IMR-90 (cell line): ENCODE results near the gene STK10.

ENCODE experiments used
- BHLHE40 ChIP-seq: fragments of 150-350 bp; IDR thresholded peaks from 2 replicates; pipeline ENCODE4 v1.6.1; 2016; ENCODE audit warnings: mild to moderate bottlenecking, low read depth, low read length
- CEBPB ChIP-seq: IDR thresholded peaks from 2 replicates; pipeline ENCODE4 v1.6.1; 2012; ENCODE audit warnings: low read depth, low read length, improper control_type of control experiment
- MAFK ChIP-seq: IDR thresholded peaks from 2 replicates; pipeline ENCODE4 v1.6.1; 2012; ENCODE audit warnings: low read depth, low read length, improper control_type of control experiment
- MXI1 ChIP-seq: IDR thresholded peaks from 2 replicates; pipeline ENCODE4 v1.6.1; 2012; ENCODE audit warnings: low read depth, mild to moderate bottlenecking, low read length, moderate library complexity, borderline replicate concordance
- POLR2A ChIP-seq: IDR thresholded peaks from 2 replicates; pipeline ENCODE4 v1.6.1; 2012; ENCODE audit warnings: mild to moderate bottlenecking, low read depth, low read length
- RAD21 ChIP-seq: IDR thresholded peaks from 2 replicates; pipeline ENCODE4 v1.6.1; 2012; ENCODE audit warnings: low read length, improper control_type of control experiment
- RCOR1 ChIP-seq: IDR thresholded peaks from 2 replicates; pipeline ENCODE4 v1.6.1; 2012; ENCODE audit warnings: mild to moderate bottlenecking, low read length, improper control_type of control experiment; ENCODE audit not compliant: insufficient replicate concordance
- RFX5 ChIP-seq: IDR thresholded peaks from 2 replicates; pipeline ENCODE4 v1.8.0; 2012; ENCODE audit warnings: low read depth, mild to moderate bottlenecking, low read length, moderate library complexity
- SMC3 ChIP-seq: fragments of 150-350 bp; IDR thresholded peaks from 2 replicates; pipeline ENCODE4 v1.6.1; 2016; ENCODE audit warnings: low read depth, mild to moderate bottlenecking, antibody characterized with exemption, low read length, moderate library complexity
- TF ChIP-seq, protein P1 (sequence below): fragments of 150-350 bp; IDR thresholded peaks from 2 replicates; pipeline ENCODE4 v1.6.1; 2017; ENCODE audit warnings: mild to moderate bottlenecking, antibody characterized with exemption, low read length, low read depth
- TF ChIP-seq, protein P2 (sequence below): conservative IDR thresholded peaks from 2 replicates; pipeline ENCODE4 v1.5.1; 2012; ENCODE audit warnings: mild to moderate bottlenecking, low read depth, low read length, improper control_type of control experiment
- TF ChIP-seq, protein P3 (sequence below): fragments of 150-350 bp; IDR thresholded peaks from 2 replicates; pipeline ENCODE4 v1.6.1; 2016; ENCODE audit warnings: low read depth, mild to moderate bottlenecking, low read length, moderate library complexity, borderline replicate concordance

DNA sequence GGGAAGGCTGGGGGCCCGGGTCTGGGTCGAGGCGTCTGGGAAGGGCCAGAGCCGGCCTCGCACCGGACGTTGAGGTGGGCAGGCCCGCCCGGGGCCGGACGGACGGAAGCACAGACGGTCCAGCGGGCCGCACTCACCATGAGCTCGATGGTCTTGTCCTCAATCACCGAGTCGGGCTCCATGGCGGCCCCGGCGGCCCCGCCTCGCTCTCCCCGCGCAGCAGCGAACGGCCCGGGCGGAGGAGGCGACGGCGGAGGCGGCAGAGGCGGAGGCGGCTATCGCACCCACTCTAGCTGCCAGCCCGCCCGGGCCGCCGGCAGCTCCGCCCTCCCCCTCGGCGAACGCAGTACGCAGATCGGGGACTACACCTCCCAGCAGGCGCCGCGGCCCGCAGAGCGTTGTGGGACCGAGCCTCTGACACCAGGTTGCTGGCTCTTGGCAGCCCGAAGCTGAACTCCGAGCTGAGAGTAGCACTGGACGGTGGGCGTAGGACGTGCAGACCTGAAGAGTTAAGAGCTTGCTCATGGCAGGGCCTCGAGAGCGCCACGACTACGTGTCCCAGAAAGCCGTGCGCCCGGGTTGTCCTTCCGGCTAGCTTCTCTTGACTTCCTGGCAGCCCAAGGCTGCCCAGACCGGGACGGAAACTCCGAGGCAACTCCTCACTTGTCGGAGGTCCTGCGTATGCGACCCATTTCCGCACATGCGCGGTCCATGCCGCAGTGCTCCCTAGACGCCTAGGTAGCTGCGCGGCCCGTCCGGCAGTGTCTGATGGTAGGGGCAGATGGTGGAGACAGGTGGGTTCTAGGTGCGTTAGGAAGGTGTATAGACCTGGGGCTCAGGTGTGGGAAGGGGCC is 181.5 kb downstream of the STK10 start, which contains the start of gene FBXW11:
- TF ChIP-seq, protein P1, sequence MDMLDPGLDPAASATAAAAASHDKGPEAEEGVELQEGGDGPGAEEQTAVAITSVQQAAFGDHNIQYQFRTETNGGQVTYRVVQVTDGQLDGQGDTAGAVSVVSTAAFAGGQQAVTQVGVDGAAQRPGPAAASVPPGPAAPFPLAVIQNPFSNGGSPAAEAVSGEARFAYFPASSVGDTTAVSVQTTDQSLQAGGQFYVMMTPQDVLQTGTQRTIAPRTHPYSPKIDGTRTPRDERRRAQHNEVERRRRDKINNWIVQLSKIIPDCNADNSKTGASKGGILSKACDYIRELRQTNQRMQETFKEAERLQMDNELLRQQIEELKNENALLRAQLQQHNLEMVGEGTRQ: no peak
- TF ChIP-seq POLR2A (peak; percentile 85), MAFK (no peak), RCOR1 (no peak), SMC3 (no peak), CEBPB (no peak), RFX5 (no peak), RAD21 (no peak), BHLHE40 (no peak), MXI1 (peak; percentile 54; the same call in 1 of the 2 replicates)
- TF ChIP-seq, protein P2, sequence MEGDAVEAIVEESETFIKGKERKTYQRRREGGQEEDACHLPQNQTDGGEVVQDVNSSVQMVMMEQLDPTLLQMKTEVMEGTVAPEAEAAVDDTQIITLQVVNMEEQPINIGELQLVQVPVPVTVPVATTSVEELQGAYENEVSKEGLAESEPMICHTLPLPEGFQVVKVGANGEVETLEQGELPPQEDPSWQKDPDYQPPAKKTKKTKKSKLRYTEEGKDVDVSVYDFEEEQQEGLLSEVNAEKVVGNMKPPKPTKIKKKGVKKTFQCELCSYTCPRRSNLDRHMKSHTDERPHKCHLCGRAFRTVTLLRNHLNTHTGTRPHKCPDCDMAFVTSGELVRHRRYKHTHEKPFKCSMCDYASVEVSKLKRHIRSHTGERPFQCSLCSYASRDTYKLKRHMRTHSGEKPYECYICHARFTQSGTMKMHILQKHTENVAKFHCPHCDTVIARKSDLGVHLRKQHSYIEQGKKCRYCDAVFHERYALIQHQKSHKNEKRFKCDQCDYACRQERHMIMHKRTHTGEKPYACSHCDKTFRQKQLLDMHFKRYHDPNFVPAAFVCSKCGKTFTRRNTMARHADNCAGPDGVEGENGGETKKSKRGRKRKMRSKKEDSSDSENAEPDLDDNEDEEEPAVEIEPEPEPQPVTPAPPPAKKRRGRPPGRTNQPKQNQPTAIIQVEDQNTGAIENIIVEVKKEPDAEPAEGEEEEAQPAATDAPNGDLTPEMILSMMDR: no peak
- TF ChIP-seq, protein P3, sequence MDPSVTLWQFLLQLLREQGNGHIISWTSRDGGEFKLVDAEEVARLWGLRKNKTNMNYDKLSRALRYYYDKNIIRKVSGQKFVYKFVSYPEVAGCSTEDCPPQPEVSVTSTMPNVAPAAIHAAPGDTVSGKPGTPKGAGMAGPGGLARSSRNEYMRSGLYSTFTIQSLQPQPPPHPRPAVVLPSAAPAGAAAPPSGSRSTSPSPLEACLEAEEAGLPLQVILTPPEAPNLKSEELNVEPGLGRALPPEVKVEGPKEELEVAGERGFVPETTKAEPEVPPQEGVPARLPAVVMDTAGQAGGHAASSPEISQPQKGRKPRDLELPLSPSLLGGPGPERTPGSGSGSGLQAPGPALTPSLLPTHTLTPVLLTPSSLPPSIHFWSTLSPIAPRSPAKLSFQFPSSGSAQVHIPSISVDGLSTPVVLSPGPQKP: no peak
